AG04449 (cell line): ENCODE data around the gene ASIC1.

Experiments
- CTCF ChIA-PET: fragments of 350-600 bp; formaldehyde crosslinking; extraction: SDS; loops from one replicate; lab custom pipeline; 2021; ENCODE audit warnings: antibody characterized with exemption; lab: Yijun Ruan, JAX
- POLR2A ChIA-PET: fragments of 400-600, 350-600 bp; formaldehyde crosslinking; extraction: SDS; loops from one replicate; lab custom pipeline; 2020; ENCODE audit warnings: antibody characterized with exemption, inconsistent platforms; lab: Yijun Ruan, JAX
- DNase-seq: peaks from one replicate; pipeline ENCODE4 v3.0.0-alpha.2; 2010; ENCODE audit warnings: low read depth, low spot score
- H3K4me3 ChIP-seq: 2 replicates; pipeline ENCODE4 v1.5.1; 2011; ENCODE audit warnings: low read depth, mild to moderate bottlenecking, control low read depth, low read length
- CTCF ChIP-seq: IDR thresholded peaks from one replicate; pipeline ENCODE4 v1.5.1; 2011; ENCODE audit warnings: mild to moderate bottlenecking, moderate library complexity, low read length, control low read depth, inconsistent platforms; ENCODE audit not compliant: insufficient read depth; ENCODE audit errors: missing control alignments

ASIC1 gene

GRCh38 chr12:50038336-50038735 lies 19.1 kb upstream of the ASIC1 start:
- no peak overlapping the region for H3K4me3 ChIP-seq
- no peak for DNase-seq
- ChIA-PET POLR2A (no interaction called here), CTCF (interaction anchor here (0.6 to 11.0 kb wide), 28 partner anchors 8 to 258 kb away, joined by 3 to 254 read pairs (median 10); partner anchors contain the start of genes AQP6, RACGAP1 and SMARCD1)
- TF ChIP-seq CTCF: no peak

GRCh38 chr12:50039151-50039835 lies 18.1 kb upstream of the ASIC1 start:
- no peak overlapping the region for H3K4me3 ChIP-seq
- POLR2A ChIA-PET: interaction anchor here (0.8 kb wide), 1 partner anchor 72 kb away, joined by 3 read pairs; the partner anchor contains the start of gene COX14
- TF ChIP-seq CTCF: peak; percentile 90
- DNase-seq: no peak
- CTCF ChIA-PET: interaction anchor here (0.6 to 11.0 kb wide), 32 partner anchors 9 to 172 kb away, joined by 3 to 254 read pairs (median 8); partner anchors contain the start of genes AQP6, RACGAP1 and SMARCD1

GRCh38 chr12:50040657-50041056 lies 16.7 kb upstream of the ASIC1 start:
- ChIA-PET CTCF (interaction anchor here (1.4 to 11.0 kb wide), 12 partner anchors 11 to 173 kb away, joined by 3 to 254 read pairs (median 28); partner anchors contain the start of genes AQP6 and RACGAP1), POLR2A (no interaction called here)
- DNase-seq: no peak
- no peak for TF ChIP-seq CTCF
- H3K4me3 ChIP-seq: no peak overlapping the region

GRCh38 chr12:50041062-50041860 lies 16.1 kb upstream of the ASIC1 start:
- CTCF ChIA-PET: interaction anchor here (2.9 to 11.0 kb wide), 8 partner anchors 11 to 174 kb away, joined by 21 to 254 read pairs (median 56); partner anchors contain the start of genes AQP6 and RACGAP1
- H3K4me3 ChIP-seq: no peak overlapping the region
- no peak for TF ChIP-seq CTCF
- no peak for DNase-seq
- POLR2A ChIA-PET: no interaction called here

- DNase-seq: no peak
- POLR2A ChIA-PET: no interaction called here
- CTCF ChIA-PET: interaction anchor here (1.6 to 11.0 kb wide), 5 partner anchors 8 to 73 kb away, joined by 5 to 254 read pairs (median 119); partner anchors contain the start of gene AQP6
- no peak overlapping the region for H3K4me3 ChIP-seq
- TF ChIP-seq CTCF: no peak
Observed at GRCh38 chr12:50041962-50042361, 15.4 kb upstream of the ASIC1 start.
